Suprapubic skin (tissue), 3 donors: ENCODE measurements around the gene PDCD2.

Source experiments
- CTCF ChIP-seq, 2 donors: fragments of 200-600 bp in 1 of 2; fragments of 450-650 bp in 1 of 2; sonication (generic) in 1 of 2; IDR thresholded peaks; one replicate each; pipeline ENCODE4 v1.5.1; 2016 to 2019; ENCODE audit warnings: antibody characterized with exemption in 2 of 2, mild to moderate bottlenecking in 1 of 2, moderate library complexity in 1 of 2
- POLR2A ChIP-seq, 2 donors: fragments of 450-650 bp; IDR thresholded peaks; one replicate each; pipeline ENCODE4 v1.6.1; 2017; ENCODE audit warnings: antibody characterized with exemption in 2 of 2, mild to moderate bottlenecking in 2 of 2, moderate library complexity in 2 of 2

GRCh38 chr6:170596426-170596825 lies 12.0 kb upstream of the PDCD2 start:
- TF ChIP-seq CTCF (IDR thresholded peaks at IDR 0.05) (no peak), POLR2A (IDR thresholded peaks at IDR 0.05) (no peak)
